Superior temporal gyrus (tissue), 1 donor: Measurements from ENCODE around the gene TMEM223.
"Not testable (repeated sequence)": the region's sequence is repeated elsewhere in the genome, so short reads cannot be mapped to it uniquely, and the experiment has no call there.

Source experiments
- DNase-seq: peaks from one replicate; pipeline ENCODE4 v3.0.0-alpha.2; 2016; ENCODE audit errors: extremely low spot score

The TMEM223 gene, protein sequence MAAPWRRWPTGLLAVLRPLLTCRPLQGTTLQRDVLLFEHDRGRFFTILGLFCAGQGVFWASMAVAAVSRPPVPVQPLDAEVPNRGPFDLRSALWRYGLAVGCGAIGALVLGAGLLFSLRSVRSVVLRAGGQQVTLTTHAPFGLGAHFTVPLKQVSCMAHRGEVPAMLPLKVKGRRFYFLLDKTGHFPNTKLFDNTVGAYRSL

DNA sequence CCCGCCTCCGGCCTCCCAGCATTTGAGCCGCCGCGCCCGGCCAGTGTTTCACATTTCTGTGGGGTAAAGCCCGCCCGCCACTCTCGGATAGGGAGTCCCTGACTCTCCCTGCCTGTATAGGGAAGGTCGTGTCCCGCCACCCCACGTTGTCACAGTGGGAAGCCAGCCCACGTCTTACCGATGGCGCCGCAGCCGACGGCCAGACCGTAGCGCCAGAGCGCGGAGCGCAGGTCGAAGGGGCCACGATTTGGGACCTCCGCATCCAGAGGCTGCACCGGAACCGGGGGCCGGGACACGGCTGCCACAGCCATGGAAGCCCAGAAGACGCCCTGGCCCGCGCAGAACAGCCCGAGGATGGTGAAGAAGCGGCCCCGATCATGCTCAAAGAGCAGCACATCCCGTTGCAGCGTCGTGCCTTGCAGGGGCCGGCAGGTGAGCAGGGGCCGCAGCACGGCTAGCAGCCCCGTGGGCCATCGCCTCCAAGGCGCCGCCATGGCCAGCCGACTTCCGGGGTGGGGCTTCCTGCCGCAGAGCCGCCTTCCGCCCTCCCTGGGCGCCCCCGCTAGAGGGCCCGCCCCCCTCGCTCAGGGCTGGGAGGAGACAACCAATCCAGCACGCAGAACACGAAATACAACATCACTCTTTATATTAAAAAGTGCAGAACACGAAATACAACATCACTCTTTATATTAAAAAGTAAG lies at the start of gene TMEM223:
TSS of gene TMEM223 (minus strand) at position 506 of the 701 bp plus-strand sequence. CDS start at position 494, 12 bp downstream.
- DNase-seq, result peak; percentile 87

DNA sequence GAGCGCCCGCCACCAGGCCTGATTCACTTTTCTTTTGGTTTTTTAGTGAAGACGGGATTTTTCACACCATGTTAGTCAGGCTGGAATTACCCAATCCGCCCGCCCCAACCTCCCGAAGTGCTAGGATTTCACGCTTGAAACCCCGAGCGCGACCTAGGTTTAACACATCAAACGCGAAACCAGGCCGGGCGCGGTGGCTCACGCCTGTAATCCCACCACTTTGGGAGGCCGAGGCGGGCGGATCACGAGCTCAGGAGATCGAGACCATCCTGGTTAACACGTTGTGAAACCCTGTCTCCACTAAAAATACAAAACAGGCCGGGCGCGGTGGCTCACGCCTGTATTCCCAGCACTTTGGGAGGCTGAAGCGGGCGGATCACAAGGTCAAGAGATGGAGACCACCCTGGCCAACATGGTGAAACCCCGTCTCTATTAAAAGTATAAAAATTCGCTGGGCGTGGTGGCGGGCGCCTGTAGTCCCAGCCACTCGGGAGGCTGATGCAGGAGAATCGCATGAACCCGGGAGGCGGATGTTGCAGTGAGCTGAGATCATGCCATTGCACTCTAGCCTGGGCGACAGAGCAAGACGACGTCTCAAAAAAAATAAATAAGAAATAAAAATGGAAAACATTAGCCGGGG lies 49.0 kb upstream of the TMEM223 start:
- not testable (repeated sequence) for DNase-seq

DNA sequence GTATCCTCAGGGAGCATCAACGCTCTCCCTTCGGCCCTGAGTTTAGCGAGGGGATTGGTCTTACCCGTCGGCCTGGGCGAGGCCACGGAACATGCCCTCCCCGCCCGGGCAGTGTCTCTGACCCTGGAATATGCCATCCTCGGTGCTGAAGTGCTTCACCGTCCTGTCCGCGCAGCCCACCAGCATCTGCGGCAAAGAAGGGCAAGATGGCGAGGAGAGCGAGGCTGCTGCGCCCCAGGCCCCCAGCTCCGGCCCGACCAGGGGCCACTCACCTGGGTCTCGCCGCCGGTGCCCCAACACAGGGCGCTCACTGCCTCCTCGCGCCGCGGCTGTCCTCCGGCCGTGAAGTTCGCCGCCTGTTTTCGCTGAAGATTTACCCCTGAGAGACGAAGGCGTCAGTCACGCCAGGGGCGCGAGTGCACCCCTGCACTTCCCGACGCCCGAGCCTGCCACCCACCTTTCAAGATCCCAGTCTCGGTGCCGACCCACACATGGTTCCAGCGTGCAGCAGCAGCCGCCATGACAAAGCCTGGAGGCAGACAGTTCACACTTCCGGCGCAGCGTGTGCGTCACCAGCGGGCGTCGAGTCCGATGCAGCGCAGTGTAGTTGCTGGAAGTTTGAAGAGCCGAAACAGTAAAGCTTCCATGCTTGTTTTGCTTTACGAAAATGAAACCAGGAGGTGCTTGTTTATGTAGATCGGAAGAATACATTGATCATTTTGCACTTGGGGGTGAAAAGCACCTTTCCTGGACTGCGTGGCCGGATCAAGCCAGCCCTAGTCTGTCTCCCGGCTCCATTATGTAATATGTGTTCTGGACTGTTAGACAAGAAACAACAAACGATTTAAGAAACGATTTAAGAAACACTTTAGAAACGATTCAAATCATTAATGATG lies 47.5 kb upstream of the TMEM223 start, which contains the start of gene WDR74:
TSS of gene WDR74 (minus strand) at position 541 of the 896 bp plus-strand sequence. CDS start at position 521, 20 bp downstream.
- peak; percentile 99 for DNase-seq

DNA sequence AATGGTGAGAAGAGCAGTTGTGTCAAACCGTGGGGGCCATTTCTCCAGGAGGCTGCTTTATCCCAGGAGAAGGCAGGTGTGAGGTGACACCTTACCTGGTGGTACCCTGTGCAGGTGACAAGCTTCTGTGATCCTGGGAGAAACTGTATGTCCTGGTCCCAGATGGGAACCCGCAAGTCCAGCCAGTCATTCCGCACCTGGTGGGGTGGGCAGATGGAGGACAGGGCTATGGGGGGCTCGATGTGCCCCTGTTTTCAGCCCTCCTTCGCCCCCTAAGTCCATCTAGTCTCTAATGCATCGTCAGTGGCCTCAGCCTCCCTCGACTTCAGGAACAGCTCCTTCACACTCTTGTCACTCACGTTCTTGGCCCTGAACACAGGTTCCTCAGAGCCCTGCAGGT lies 43.5 kb upstream of the TMEM223 start:
- DNase-seq, result no peak

DNA sequence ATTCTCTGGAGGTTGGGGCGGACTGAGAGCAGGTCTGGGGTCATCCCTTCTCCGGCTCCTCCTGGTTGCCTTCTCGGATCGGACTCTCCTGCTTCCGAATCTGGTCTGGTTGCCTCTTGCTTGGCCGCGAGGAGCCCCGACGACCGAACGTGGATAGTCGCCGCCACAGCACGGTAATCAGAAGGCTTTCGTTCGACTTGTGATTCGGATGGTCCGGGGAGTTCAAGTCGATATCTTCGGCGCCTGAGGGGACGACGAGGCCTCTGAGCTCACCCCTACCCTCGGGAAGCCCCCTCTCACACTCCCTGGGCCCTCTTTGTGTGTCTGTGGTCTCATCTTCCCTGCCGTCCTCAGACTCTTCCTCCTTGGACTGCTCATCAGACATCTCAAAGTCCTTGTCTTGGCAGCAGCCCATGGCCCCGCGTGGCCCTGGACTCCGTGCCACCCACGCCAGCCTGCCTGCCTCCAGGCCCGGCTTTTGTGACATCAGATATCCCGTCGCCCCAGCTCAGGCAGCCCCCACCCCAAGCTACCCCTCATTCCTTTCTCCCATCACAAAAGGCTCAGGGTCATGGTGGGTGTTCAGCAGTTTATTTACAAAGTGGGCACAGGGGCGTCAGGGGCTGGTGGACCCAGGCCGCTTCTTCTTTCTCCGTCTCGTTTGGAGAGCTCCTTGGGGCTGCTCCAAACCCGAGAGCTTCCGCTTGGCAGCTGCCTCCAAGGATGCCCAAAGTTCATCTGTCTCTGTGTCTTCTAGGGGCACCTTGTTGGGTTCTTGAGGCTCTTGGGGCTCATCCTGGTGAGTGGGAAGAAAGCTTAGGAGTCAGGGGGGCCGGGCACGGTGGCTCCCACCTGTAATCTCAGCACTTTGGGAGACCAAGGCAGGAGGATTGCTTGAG lies 40.8 kb upstream of the TMEM223 start, which contains the start of gene TEX54:
TSS of gene TEX54 (minus strand) at position 506 of the 899 bp plus-strand sequence.
- DNase-seq, result no peak

DNA sequence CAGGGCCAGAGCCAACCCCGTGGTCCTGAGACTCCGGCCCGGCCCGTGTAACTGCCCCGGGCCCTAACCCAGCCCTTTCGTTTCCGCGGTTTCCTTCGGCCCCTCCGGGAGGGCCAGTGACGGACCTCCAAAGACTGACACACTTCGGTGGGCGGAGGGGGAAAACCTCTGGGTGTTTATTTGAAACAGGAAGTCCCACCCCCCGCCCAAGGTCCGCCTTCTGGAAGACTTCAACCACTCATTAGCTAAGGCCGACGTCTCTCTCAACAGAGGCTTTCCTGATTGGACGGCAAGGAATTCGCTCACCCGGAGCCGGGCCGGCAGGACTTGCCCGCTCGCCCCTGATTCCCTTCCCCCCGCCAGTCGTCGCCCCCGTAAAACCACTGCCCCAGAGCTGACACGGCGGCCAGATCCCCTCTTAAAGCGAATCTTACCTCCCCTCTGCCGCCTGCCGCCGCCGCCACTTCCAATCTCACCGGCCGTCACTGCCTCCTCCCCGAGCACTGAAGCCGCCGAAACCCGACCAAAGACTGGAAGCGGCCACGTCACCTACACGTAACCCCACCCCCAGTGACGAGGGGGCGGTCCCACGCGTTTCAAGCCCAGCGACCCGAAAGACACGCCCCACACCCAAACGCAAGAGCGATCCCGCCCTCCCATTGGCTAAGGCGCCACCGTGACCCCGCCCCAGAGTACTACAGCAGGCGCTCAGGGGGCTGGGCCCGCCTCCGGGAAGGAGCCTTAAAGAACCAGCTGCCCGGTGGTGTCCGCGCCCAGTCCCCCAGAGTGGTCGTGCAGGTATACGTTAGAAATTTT lies 39.9 kb upstream of the TMEM223 start, which contains the start of gene STX5:
TSS of gene STX5 (minus strand) at position 532 of the 816 bp plus-strand sequence. CDS start 808 bp downstream, outside the sequence.
- peak; percentile 99 for DNase-seq

DNA sequence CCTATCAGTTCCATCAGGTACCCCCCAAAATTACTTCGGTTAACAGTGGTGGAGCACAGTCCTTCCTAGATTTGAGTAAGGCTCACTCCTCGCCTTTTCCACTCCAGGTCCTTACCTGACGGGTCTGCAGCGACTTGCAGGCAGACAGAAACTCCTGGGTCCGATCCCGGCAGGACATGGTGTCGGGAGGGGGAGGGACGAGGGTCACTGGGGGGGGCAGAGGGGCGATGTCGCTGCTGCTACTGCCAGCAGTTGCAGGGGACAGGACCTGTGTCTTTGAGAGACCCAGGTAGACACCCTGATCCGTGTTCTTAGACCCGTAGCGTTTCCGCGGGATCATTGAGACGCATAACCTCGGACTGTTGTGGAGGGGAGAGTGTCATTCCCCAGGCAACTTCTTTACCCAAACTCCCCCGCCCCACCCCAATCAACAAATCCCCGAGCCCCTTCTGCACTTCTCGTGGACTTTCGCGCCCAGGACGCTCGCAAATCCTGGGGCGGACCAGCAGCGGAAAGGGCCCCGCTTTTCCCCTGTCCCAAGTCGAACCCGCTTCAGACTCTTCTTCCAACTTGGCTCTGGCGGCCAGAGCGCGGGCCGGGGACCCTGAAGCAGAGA lies 39.2 kb upstream of the TMEM223 start:
- DNase-seq, result no peak

DNA sequence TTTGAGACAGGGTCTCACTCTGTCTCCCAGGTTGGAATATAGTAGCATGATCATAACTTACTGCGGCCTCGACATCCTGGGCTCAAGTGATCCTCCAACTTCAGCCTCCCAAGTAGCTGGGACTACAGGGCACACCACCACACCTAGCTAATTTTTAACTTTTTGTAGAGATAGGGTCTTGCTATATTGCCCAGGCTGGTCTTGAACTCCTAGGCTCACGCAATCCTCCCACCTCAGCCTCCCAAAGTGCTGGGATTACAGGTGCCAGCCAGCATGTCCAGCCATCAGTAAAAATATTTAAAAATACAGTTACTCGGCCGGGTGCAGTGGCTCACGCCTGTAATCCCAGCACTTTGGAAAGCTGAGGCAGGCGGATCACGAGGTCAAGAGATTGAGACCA lies 36.3 kb upstream of the TMEM223 start:
- not testable (repeated sequence) for DNase-seq

DNA sequence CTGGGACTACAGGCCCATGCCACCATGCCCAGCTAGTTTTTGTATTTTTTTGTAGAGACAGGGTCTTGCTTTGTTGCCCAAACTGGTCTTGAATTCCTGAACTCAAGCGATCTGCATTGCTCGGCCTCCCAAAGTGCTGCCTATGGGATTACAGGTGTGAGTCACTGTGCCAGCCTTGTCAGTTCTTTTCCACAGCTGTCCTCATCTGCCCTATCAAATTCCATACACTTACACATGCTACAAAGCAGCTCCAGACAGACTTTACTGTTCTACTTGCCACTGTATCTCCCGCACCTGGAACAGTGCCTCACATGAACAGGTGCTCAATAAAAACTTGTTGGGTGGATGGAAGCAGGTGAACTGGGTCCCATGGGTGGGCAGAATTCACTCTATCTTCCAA lies 31.9 kb upstream of the TMEM223 start:
- DNase-seq, result no peak

DNA sequence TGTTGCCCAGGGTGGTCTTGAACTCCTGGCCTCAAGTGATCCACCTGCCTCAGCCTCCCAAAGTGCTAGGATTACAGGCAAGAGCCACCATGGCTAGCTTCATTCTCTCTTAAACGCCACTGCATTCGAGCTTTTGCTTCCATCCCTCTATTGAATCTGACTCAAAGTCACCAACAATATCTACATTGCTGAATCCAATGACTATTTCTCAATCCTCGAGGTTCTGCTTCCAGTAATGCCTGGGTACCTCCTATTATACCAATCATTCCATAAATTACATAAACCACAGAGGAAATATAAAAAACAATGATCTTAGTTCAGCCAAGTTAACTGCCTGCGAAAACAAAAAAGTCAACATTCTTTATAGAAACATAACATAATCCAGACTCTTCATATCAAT lies 25.3 kb upstream of the TMEM223 start:
- no peak for DNase-seq

DNA sequence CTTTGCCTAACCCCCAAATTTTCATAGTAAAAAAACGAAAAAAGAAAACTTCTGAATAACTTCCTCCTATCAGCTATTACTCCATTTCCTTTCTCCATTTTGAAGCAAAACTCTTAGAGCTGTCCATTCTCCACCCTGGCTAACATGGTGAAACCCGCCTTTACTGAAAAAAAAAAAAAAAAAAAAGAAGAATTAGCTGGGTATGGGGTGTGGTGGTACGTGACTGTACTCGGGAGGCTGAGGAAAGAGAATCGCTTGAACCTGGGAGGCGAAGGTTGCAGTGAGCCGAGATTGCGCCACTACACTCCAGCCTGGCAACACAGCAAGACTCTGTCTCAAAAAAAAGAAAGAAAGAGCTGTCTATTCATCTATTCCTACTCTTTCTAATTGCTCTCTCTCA lies 24.8 kb upstream of the TMEM223 start:
- DNase-seq, result no peak

DNA sequence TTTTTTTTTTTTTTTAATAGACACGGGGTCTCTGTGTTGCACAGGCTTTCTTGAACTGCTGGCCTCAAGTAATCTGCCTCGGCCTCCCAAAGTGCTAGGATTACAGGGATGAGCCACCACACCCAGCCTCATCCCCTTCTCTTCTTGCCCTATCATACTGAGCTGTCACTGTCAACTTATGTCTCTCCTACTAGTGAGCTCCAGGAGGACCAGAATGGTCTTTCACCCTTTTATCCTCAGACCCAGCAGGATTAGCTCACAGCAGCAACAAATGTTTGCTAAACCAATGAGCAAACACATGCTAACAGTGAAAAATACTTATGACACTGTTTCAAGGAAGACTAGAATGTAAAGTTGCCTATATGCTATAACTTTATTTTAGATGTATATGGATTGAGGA lies 19.9 kb upstream of the TMEM223 start:
- no peak for DNase-seq

DNA sequence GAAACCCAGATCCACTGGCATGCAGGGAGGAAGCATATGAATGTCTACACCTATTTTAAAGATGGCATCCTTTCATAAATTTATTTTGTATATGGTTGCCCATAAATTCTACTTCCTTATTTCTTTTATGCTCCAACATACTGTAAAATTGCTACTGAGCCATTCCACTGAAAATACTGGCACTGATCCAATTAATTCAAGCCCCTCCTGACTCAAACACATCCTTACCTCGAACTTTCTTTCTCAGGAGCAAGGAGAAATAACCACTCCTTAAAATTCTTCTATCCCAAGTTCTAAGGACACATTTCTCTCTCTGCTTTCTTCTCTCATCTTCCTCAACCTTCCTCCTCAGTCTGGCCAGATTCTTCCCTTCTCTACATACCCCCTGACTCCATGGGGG lies 18.9 kb upstream of the TMEM223 start:
- no peak for DNase-seq

DNA sequence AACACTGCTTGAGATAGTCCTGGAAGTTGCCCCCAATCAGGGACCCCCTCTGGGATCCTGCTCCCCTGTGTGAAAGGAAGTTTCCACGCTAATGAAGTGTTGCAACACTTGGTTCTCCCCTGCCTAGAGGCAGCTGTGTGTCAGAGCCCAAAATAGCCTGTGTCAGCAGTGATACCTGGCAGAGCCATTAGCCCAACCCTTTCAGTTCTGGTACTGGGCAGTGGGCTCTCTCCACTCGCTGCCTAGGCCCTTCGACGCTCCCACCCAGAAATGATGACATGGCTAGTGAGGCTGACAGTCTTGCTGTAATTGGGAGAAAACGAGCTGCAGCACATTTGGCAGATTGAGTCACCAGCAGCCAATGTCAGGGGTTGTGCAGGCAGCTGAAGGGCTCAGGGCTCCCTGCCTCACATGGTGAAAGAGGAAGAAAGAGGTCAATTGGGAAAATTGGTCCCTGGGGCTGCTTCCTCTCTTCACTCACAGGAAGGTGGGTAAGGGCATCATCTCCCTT lies 14.9 kb upstream of the TMEM223 start:
- DNase-seq, result no peak

DNA sequence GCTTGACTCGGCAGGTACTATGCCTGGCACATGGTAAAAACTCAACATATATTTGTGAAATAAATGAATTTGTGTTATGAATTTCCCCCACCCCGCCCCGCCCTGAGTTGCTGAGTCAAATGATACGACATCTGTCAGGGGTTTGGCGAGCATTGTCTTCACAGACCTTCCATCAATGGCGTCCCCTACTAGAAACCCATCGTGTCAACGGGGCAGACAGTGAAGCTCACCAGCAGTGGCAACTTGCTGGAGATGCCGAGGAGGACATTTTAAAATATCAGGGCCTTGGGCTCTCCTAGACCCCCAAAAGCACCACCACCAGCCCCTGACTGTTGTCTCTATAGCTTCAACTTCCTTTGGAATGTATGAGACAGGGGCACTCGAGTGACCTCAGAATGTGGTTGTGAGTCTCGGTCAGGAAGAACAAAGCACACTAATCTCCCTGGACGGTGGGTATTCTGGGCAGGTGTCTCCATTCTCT lies 14.2 kb upstream of the TMEM223 start:
- no peak for DNase-seq

DNA sequence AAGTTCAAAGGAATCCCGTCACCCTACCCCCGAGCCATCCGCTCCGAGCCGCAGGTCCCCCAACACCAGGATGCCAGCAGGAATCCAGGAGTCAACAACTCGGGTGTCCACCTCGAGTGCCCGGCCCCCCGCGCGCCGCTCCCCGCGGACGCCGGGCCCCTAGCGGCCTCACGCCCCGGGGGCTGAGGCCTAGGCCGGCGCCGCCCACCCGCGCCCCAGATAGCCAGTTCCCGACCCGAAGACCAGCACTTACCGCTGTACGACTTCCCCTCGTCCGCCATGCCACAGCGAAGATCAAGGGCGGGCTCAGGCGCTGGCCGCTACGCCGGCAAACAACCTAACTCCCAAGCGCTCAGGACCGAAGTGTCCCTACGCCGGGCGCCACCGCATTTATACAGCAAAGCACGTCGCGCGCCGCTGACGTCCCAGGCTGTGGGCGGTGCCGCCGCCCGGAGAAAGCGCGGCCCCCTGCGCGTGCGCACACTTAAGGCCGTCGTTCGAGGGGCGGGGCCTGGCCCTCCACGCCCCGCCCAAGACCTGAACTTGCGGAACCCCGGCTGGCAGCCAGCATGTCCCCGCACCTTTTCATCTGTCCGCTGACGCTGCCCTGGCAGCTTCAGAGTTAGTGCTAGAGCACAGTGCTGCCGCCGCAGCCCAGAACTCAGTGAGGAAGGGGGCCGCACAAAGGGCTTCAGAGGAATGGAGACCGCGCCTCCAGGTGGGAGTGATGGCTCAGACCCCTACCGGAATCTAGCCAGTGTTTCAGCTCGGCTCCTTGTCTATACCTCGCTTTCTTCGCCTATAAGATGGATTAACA lies 13.5 kb upstream of the TMEM223 start, which contains the start of gene NXF1:
TSS of gene NXF1 (minus strand) at position 365 of the 817 bp plus-strand sequence. CDS start at position 281, 84 bp downstream.
- peak; percentile 95 for DNase-seq

DNA sequence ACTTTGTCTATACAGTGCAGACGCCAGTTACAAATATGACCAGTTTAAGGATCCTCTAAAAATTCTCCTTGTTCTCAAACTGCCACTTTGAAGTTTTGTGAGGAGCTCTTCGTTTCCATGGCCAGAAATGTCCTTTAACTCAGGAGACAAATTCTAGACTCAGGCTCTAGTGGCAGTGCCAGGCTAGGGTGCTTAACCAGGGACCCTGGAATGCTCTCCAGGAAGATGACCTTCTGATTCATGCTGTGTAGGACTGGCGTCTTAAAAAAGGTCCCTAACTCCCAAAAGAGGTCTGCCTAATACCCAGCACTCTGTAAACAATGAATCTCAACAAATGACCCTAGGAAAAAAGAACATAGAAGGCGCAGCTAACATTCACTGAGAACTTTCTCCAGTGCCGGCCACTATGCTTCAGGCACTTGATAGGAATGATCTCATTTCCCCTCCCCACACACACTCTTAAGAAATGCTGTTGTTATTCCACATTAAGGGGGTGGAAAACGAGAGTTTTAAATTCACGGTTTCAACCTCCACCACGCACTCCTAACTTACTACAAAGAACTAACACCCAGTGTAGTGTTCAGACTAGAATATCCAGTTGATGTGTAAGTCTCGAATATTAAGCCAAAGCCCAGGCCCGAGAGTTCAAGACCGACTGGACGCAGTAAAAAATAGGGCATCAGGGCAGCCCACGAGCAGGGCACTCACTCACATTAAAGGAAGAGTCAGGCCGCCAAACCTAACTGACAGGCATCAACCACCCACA lies 12.7 kb upstream of the TMEM223 start:
- peak; percentile 14 for DNase-seq
